WTC11 (cell line): ENCODE data around the gene TRIM49D1.
"Not testable (repeated sequence)": the region's sequence is repeated elsewhere in the genome, so short reads cannot be mapped to it uniquely, and the experiment has no call there.

Source experiments
- TF ChIP-seq, protein P1 (sequence below): fragments of 200-600 bp; IDR thresholded peaks from 2 replicates; pipeline ENCODE4 v1.8.0; 2022; ENCODE audit warnings: antibody characterized with exemption
- TF ChIP-seq, protein P2 (sequence below): sonication (generic); formaldehyde crosslinking; IDR thresholded peaks from 2 replicates; pipeline ENCODE4 v1.8.1; 2022; ENCODE audit warnings: low read depth, missing genetic modification reagents, borderline replicate concordance

DNA sequence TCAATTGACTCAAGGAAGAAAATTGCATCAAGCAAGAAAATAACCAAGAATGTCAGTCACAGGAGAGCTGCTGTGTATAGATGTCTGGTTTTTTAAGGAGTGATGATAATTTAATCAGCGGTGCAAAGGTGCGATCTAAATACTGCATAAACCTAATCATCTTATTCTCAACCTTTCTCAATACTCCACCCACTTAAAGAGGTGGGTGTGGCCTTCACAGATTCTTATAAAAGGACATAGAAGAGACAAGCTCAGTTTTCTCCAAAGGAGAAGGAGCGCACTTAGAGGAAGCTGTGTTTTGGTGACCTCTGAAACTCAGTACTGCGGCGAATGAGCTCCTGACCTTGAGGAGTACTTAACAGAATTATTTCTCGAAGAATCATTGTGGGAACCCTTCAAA lies 1.7 kb upstream of the TRIM49D1 start, which contains the start of gene TRIM49D2:
- TF ChIP-seq, protein P1, sequence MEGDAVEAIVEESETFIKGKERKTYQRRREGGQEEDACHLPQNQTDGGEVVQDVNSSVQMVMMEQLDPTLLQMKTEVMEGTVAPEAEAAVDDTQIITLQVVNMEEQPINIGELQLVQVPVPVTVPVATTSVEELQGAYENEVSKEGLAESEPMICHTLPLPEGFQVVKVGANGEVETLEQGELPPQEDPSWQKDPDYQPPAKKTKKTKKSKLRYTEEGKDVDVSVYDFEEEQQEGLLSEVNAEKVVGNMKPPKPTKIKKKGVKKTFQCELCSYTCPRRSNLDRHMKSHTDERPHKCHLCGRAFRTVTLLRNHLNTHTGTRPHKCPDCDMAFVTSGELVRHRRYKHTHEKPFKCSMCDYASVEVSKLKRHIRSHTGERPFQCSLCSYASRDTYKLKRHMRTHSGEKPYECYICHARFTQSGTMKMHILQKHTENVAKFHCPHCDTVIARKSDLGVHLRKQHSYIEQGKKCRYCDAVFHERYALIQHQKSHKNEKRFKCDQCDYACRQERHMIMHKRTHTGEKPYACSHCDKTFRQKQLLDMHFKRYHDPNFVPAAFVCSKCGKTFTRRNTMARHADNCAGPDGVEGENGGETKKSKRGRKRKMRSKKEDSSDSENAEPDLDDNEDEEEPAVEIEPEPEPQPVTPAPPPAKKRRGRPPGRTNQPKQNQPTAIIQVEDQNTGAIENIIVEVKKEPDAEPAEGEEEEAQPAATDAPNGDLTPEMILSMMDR, result not testable (repeated sequence)
- TF ChIP-seq, protein P2, sequence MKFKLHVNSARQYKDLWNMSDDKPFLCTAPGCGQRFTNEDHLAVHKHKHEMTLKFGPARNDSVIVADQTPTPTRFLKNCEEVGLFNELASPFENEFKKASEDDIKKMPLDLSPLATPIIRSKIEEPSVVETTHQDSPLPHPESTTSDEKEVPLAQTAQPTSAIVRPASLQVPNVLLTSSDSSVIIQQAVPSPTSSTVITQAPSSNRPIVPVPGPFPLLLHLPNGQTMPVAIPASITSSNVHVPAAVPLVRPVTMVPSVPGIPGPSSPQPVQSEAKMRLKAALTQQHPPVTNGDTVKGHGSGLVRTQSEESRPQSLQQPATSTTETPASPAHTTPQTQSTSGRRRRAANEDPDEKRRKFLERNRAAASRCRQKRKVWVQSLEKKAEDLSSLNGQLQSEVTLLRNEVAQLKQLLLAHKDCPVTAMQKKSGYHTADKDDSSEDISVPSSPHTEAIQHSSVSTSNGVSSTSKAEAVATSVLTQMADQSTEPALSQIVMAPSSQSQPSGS (CRISPR knock-in tag), result not testable (repeated sequence)
